Measurements from ENCODE around the gene CAMP.

DNA sequence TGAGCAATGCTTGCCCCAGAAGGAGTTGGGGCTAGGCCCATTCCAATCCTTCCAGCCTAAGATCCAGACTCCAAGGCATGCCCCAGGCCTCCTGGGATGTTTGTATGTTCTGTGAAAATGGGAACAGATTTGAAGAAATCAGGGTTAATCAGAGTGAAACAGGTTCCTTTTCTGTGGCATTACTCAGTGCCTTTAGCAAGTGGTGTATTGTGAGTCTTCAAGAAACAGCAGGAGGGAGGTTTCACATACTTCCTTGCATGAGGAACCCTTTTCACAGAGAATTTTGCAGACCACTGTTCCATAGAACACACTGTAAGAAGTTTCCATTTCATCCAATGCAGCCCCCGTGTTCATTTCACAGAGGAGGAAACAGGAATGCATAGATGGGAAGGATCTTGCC is 26.7 kb upstream of the CAMP start:
- TF ChIP-seq, protein P1, sequence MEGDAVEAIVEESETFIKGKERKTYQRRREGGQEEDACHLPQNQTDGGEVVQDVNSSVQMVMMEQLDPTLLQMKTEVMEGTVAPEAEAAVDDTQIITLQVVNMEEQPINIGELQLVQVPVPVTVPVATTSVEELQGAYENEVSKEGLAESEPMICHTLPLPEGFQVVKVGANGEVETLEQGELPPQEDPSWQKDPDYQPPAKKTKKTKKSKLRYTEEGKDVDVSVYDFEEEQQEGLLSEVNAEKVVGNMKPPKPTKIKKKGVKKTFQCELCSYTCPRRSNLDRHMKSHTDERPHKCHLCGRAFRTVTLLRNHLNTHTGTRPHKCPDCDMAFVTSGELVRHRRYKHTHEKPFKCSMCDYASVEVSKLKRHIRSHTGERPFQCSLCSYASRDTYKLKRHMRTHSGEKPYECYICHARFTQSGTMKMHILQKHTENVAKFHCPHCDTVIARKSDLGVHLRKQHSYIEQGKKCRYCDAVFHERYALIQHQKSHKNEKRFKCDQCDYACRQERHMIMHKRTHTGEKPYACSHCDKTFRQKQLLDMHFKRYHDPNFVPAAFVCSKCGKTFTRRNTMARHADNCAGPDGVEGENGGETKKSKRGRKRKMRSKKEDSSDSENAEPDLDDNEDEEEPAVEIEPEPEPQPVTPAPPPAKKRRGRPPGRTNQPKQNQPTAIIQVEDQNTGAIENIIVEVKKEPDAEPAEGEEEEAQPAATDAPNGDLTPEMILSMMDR (IDR thresholded peaks at IDR 0.05), result no peak
- TF ChIP-seq POLR2A (IDR thresholded peaks at IDR 0.05), result no peak

Data from adrenal gland (tissue), 5 donors.